ENCODE data around the gene SYCP2L. TPM values are rescaled to one million over a fixed set of nuclear protein-coding genes. Genes with fewer than 3 reads are reported as not detected.
"Not testable (repeated sequence)": the region's sequence is repeated elsewhere in the genome, so short reads cannot be mapped to it uniquely, and the experiment has no call there.

The SYCP2L gene
- total RNA-seq, 4 donors from 2014 or later = 0.07 to 0.82 (median 0.29) TPM; not detected in 1

GRCh38 chr6:10843554-10843953, 43.3 kb upstream of the SYCP2L start:
- Histone ChIP-seq H3K4me1 (no peaks in the 10 kb centered on the region), H3K27ac (no peak overlapping the region), H3K9me3 (no peaks in the 10 kb centered on the region), H3K27me3 (peaks cover 0 to 14% (median 0%) of the 10 kb centered on the region in 3 donors), H3K4me3 (no peak overlapping the region), H3K36me3 (no peaks in the 10 kb centered on the region)
- TF ChIP-seq CTCF (IDR thresholded peaks at IDR 0.05 in 4 of 5, conservative IDR thresholded peaks at IDR 0.05 in 1 of 5) (no peak), POLR2A (IDR thresholded peaks at IDR 0.05) (no peak)
- in situ Hi-C loops (cut with MboI; ENCODE audit: low sequenced_read_pairs in 4 of 4) (no loop called here), intact Hi-C loops (cut with DNase I; ENCODE audit: low total_unique reads) (no loop called here)
- no peak for ATAC-seq
- DNase-seq = no peak

- no peak for TF ChIP-seq CTCF (IDR thresholded peaks at IDR 0.05 in 4 of 5, conservative IDR thresholded peaks at IDR 0.05 in 1 of 5)
- no peak for TF ChIP-seq POLR2A (IDR thresholded peaks at IDR 0.05)
- ATAC-seq (no peak), DNase-seq (no peak)
- in situ Hi-C loops (cut with MboI; ENCODE audit: low sequenced_read_pairs in 4 of 4) (no loop called here), intact Hi-C loops (cut with DNase I; ENCODE audit: low total_unique reads) (no loop called here)
- H3K4me1 ChIP-seq = no peaks in the 10 kb centered on the region
- H3K9me3 ChIP-seq = no peaks in the 10 kb centered on the region
- H3K4me3 ChIP-seq = no peak overlapping the region
- no peak overlapping the region for H3K27ac ChIP-seq
- H3K36me3 ChIP-seq = no peaks in the 10 kb centered on the region
- H3K27me3 ChIP-seq = no peaks in the 10 kb centered on the region
Measured at GRCh38 chr6:10847684-10848083, 39.2 kb upstream of the SYCP2L start.

GRCh38 chr6:10849901-10850300, 37.0 kb upstream of the SYCP2L start:
- Histone ChIP-seq H3K9me3 (no peaks in the 10 kb centered on the region), H3K4me3 (no peak overlapping the region), H3K4me1 (no peaks in the 10 kb centered on the region), H3K27ac (no peak overlapping the region), H3K27me3 (no peaks in the 10 kb centered on the region), H3K36me3 (no peaks in the 10 kb centered on the region)
- TF ChIP-seq POLR2A (IDR thresholded peaks at IDR 0.05) (no peak), CTCF (IDR thresholded peaks at IDR 0.05 in 4 of 5, conservative IDR thresholded peaks at IDR 0.05 in 1 of 5) (no peak)
- in situ Hi-C loops (cut with MboI; ENCODE audit: low sequenced_read_pairs in 4 of 4) = no loop called here
- intact Hi-C loops (cut with DNase I; ENCODE audit: low total_unique reads) = no loop called here
- no peak for ATAC-seq
- DNase-seq = no peak

GRCh38 chr6:10850728-10851127, 36.1 kb upstream of the SYCP2L start:
- ATAC-seq = no peak
- no peak overlapping the region for H3K27ac ChIP-seq
- intact Hi-C loops (cut with DNase I; ENCODE audit: low total_unique reads) = no loop called here
- no peaks in the 10 kb centered on the region for H3K9me3 ChIP-seq
- TF ChIP-seq POLR2A (IDR thresholded peaks at IDR 0.05) = no peak
- no peak for TF ChIP-seq CTCF (IDR thresholded peaks at IDR 0.05 in 4 of 5, conservative IDR thresholded peaks at IDR 0.05 in 1 of 5)
- H3K4me3 ChIP-seq = no peak overlapping the region
- H3K27me3 ChIP-seq = no peaks in the 10 kb centered on the region
- in situ Hi-C loops (cut with MboI; ENCODE audit: low sequenced_read_pairs in 4 of 4) = no loop called here
- no peaks in the 10 kb centered on the region for H3K4me1 ChIP-seq
- DNase-seq = no peak
- no peaks in the 10 kb centered on the region for H3K36me3 ChIP-seq

GRCh38 chr6:10852361-10852960, 34.4 kb upstream of the SYCP2L start:
- DNase-seq (no peak), ATAC-seq (no peak)
- Histone ChIP-seq H3K27ac (no peak overlapping the region), H3K9me3 (no peaks in the 10 kb centered on the region), H3K4me3 (no peak overlapping the region), H3K4me1 (no peaks in the 10 kb centered on the region), H3K36me3 (no peaks in the 10 kb centered on the region), H3K27me3 (no peaks in the 10 kb centered on the region)
- no peak for TF ChIP-seq POLR2A (IDR thresholded peaks at IDR 0.05)
- TF ChIP-seq CTCF (IDR thresholded peaks at IDR 0.05 in 4 of 5, conservative IDR thresholded peaks at IDR 0.05 in 1 of 5) = no peak
- intact Hi-C loops (cut with DNase I; ENCODE audit: low total_unique reads) = no loop called here
- in situ Hi-C loops (cut with MboI; ENCODE audit: low sequenced_read_pairs in 4 of 4) = no loop called here

GRCh38 chr6:10853849-10854300, 33.0 kb upstream of the SYCP2L start:
- ATAC-seq; H3K9me3 ChIP-seq; H3K4me1 ChIP-seq; H3K36me3 ChIP-seq; intact Hi-C loops (cut with DNase I; ENCODE audit: low total_unique reads); DNase-seq; H3K27ac ChIP-seq; H3K27me3 ChIP-seq; H3K4me3 ChIP-seq; in situ Hi-C loops (cut with MboI; ENCODE audit: low sequenced_read_pairs in 4 of 4): not testable (repeated sequence)
